Measurements from ENCODE around the gene KAZN.

Gene KAZN

DNA sequence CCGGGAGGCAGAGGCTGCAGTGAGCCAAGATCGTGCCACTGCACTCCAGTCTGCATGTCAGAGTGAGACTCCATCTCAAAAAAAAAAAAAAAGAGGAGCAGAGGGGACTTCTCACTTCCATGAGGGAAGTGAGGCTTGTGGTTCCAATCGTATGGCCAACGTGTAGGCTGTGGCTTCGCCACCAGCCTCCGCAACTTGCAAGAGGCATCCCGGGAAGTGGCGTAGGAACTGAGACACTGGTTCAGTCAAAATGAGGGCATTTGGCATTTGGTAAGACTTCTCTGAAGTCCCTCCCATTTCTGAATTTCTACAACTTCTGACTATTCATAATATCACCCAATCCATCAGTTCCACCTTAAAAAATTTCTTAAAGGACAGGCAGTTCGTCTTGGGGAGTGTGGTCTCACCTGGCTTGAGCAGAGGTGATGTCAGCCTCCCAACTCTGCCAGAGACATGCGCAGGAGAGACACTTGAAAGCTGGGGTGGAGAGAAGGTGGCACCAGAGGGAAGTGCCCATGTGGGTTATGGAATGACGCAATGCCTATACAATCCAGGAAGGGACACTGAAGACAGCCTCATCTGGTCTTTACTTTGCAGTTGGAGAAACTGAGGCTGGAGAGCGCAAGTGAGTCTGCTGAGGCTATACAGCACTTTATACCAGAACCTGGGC, 17.2 kb downstream of the KAZN start:
- DNase-seq, result no peak

DNA sequence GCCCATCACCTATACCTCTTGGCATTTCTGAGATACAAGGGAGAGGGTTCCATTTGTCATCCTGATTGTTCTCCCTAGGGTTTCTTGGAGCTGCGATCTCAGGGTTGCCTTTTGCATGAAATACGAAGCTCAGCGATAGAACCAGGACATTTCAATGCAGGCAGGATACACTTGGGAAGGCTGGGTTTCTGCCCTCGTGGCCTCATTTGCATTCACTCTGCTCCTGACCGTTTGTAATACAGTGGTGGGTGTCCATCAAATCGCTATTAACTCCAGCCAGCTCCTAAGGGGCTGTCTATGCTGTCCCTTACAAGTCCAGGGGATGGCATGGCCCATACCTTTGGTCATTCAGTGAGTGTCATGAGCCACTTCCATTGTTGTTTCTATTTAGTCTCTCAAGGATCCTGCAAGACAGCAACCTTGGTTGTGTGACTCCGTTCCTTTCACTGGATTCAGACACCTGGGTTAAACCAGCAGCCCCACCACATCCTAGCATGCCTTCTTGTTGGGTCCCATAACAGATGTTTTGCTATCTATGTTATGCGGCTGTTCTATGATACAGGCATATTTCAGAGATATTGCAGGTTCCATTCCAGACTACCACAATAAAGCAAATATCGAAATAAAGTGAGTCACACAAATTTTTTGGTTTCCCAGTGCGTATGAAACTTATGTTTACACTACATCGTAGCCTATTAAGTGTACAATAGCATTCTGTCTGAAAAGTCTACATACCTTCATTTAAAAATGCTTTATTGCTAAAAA, 18.3 kb downstream of the KAZN start:
- no peak for DNase-seq

DNA sequence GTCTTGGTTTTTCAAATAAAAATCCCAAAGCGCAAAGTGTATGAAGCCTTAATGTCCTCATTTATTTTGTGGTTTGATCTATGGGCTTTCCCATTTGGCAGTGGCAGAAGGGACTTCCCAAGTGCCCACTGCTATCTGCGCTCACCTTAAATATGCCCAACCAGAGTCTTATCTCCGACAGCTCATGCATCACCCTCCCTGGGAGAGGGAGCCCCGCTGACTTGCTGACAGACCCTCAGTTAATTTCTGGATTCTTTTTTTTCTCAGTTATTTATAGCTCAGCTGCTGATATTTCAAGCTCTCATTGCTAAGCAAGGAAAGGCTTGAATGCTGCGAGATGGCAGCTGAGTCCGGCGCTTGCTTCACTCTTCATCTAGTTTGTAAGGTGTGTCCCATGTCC, 19.3 kb downstream of the KAZN start:
- no peak for DNase-seq

DNA sequence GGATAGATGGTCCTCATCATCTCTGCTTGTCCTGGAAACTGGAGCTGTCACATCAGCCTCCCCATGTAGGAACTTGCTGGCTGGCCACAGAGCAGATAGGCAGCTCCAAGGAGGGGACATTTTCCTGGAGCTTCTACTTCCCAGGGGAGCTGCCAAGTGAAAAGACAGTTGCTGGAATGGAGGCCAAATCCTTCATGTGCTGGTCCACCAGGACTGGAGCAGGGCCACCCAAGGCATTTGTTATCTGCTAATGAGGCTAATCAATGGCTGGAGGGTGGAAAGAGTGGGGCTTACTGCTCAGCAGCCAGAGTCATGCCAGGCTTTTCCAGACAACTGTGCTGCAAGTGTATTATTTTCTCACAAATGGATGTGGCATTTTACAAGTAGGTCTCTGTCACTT, 22.5 kb downstream of the KAZN start:
- no peak for DNase-seq

DNA sequence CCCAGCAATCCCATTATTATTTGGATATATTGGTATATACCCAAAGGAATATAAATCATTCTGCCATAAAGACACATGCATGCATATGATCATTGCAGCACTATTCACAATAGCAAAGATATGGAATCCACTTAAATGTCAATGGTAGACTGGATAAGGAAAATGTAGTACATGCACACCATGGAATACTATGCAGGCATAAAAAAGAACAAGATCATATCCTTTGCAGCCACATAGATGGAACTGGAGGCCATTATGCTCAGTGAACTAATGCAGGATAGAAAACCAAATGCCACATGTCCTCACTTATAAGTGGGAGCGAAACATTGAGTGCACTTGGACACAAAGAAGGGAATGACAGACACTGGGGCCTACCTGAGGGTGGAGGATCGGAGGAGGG, 24.6 kb downstream of the KAZN start:
- DNase-seq, result no peak

DNA sequence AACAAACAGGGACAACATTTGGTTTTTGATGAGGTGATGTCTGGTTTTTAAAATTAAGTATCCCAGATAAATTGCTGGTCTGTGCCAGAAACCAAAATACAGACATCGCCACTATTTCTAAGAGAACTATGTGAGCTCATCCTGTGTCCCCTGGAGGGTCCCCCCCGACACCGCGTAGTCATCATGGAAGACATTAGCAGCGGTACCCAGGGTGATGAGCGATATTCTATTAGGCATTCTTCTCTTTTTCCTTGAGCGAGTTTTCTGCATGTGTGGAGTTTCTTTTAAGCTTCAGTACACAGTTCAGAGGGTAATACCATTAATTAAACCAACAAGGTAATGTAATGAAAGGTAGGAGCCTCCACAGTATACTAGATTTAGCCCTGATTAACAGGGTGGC, 26.5 kb downstream of the KAZN start:
- no peak for DNase-seq

DNA sequence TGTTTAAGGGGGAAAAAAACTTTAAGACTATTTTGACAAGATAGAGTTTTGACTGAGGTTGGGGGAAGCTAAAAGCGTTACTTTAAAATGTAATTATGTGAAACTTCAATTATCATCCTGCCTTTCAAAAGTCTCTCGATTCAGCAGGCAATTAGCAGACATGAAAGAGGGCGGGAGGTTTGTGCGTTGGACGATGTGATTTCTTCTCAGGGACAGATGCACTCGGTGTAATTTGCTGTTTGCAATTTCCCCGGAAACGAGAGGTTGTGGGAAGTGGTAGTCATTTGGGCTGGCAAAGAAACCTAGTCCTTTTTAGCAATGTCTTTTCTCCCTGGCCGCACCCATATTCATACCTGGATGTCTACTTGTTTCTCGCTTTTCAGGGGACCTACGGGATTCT, 27.1 kb downstream of the KAZN start:
- no peak for DNase-seq

DNA sequence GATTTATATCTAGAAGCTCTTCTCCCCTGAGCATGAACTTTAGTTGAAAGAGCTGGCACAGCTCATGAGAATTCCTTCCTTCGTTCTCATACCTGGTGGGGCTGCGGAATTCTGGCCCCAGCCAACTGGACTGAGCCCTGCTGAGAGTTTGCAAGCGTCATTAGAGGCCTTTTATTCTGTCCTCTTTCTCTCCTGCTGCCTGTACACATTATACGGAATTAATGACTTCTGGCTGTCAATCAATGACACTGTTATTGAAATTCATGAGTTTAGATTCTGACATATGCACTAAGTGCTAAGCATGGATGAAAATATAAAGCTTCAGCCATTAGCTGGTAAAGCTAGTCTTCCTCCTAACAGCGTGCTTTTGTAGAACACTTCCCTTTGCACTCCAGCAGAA, 27.5 kb downstream of the KAZN start:
- no peak for DNase-seq

DNA sequence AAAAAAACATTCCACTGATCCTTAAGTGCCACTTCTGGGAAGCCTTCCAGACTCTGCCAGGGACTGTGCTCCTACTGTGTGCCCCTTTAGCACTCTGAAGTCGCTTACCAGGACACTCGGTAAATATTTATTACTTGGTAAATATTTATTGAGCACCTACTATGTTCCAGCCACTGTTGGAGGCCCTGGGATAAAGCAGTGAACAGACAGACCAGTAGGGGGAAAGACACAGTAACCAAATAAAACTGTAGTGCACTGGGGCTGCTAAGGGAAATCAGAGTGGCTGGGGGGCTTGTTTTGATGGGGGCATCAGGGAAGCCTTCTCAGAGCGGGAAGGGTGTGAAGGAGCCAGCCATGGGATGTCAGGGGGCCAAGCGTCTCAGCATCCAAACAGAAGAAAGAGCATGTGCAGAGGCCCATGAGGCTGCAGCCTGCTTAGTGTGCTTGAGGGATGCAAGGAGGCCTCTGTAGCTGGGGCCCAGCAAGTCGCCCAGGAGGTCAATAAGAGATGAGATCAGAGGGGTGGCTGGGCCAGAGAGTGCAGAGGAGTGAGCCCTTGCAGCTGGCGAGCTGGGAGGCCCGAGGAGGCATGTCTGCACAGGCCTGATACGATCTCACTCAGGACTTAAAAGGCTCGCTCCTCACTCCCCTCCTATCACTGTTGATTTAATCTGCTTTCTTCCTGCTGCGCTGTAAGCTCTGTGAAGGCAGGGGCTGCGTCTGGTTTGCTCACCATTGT, 28.6 kb downstream of the KAZN start:
- DNase-seq, result no peak

DNA sequence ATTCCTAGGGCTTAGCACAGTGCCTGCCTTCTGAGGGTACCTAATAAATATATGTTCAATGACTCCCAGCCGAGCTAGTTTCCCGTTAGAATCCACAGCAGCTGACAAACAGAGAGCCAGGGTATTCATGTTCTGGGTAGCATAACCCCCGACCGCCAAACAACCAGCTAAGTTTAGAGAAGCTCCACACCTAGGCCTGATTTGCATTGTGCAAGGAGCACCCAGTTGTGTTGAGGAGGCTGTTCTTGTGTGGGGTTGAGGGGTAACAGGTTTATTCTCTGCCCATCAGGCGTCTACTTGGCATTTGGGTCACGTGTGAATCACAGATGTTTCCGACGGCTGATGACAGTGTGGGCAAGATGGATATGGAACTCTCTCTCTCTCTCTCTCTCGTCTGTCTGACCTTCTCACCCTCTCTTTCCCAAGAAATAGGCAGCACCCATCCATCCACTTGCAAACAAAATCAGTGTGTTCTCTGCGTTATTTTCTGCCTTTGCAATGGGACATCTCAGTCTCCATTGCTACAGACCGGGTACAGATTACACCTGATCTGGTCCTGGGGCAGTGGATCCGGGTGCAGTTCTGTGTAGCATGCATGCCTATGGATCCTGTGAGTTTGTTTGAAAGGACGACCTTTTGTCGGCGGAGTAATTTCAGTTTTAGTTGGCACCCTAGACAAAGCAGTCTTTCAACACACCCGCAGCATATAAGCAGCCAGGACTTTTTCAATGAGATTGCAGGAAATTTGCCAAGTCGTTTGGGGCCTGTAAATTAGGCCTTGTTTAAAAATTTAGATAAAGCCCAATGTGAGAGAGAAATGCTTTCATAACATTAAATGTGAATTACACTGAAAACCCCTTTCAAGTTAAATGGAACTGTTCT, 29.4 kb downstream of the KAZN start:
- DNase-seq, result no peak

DNA sequence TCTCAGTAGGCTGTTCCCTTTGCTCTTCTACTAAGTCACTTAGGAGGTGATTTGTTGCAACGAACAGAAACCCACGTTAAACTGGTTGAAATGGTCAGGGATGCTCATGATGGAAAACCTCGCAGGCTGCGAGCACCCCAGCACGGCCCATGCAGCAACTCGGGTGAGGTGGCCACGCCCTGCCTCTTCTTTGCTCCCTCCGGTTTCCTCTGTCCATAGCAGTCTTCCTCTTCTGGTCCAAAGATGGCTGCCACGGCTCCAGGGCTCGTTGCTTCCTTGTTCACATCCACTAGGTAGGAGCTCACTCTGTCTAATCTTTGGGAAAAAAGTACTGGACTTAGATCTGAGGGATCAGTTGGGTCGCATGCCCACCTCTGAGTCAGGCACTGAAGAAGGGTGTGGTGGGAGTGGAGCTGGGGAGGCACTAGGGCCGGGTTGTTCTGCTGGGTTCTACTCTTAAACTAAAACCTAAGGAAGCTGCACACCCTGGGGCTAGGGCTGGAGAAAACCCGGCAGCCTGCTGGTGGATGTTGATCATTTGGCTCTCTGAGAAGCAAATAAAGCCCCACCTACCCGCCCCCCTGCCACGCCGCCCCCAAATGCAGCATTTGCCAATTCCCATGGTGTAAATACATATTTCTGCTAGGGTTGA, 31.0 kb downstream of the KAZN start:
- DNase-seq, result no peak

DNA sequence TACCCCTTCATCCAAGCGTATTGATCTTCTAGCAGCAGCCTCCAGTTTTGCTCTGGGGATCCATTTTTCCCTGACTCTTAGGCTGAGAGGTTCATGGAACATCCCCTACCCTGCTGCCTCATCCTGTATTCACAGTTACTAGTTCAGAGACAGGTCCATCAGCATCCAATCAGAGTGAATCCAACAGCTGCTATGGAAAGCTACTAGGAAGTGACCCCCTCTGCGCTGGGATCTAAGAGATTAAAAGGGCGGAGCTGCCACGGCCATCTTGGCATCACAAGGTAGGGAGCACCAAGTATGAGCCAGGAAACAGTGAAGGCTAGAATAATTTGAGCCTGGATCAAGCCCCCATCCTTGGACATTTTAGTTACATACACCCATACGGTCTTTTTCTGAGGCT, 32.5 kb downstream of the KAZN start:
- no peak for DNase-seq

DNA sequence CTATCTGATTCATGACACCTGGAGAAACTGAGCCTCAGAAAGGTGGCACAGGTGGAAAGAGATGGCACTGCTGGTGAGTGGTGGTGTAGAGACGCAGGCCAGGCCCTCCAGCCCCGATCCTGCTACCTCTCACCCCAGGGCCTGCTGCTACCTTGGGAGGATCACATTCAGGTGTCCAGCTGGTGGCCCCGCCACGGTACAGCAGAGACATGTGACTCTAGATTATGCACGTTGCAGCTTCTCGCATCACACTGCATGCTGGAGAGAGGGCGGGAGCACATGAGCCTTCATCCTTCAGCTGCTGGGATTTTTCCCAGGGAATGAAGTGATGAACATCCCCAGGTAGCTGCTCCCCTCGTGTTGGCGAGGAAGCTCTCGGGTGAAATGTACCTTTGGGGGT, 32.9 kb downstream of the KAZN start:
- no peak for DNase-seq

DNA sequence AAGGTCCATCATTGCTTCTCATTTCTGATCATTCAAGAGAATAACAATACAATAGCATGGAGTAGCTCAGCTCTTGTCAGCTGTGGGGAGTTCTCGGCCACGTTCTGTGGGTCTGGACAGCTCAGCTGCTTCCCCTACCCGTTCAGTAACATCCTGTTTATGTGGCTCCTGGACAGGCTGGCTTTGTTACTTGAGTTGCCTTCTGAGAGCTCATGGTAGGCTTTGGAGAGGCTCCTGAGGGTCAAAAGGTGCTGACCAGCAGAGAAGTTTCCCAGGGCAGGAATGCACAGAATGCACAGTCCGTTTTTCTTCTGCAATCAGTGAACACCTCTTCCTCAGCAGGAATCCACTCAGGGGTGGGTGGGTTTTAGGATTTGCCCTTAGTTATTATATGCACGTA, 36.0 kb downstream of the KAZN start:
- DNase-seq, result no peak

DNA sequence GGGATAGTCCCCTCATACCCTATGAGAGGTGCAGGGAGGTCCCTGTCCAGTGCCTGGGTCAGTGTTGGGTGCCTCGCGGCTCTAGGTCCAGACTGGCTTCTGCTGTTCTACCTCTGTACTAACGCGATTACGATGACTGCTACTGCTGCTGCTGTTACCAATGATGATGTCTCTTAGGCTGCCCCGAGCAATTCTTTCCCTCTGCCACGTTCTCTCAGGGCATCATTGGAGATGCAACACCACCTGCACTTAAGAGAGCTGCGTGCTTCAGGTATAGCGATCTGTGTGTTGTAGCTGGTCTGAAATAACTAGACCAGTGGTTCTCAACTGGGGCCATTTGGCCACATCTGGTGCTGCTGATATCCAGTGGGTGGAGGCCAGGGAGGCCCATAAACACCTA, 36.9 kb downstream of the KAZN start:
- no peak for DNase-seq

DNA sequence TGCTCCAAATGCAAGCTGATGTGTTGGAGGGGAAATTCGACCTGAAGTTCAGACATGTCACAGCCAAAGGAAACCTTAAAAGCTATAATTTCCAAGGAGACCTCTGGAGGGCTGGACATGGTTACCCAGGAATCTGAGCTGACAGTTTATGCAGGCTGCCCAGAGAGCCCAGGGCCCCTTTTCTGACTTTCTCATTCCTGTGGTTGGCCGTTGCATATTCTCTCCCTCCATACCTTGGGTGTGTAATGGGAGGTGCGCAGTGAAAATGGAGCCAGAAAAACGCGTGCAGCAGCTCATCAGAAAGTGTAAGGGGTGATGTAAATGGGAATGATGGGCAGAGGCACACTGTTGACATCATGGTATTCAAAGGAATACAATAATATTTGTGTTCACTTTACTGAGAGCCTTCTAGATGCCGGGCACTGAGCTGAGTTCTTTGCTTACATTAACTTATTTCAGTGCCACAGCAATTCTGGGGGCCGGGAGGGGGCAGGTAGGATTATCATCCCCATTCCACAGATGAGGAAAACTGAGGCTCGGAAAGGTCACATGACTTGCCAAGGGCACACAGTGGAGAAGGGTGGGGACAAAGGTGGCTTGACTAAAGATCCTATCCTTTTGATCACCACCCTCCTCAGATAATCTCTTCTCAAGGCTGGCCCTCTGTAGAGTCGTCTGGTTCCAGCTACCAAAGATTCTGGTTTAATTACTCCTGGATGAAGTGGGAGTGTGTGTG, 38.6 kb downstream of the KAZN start:
- DNase-seq, result no peak

DNA sequence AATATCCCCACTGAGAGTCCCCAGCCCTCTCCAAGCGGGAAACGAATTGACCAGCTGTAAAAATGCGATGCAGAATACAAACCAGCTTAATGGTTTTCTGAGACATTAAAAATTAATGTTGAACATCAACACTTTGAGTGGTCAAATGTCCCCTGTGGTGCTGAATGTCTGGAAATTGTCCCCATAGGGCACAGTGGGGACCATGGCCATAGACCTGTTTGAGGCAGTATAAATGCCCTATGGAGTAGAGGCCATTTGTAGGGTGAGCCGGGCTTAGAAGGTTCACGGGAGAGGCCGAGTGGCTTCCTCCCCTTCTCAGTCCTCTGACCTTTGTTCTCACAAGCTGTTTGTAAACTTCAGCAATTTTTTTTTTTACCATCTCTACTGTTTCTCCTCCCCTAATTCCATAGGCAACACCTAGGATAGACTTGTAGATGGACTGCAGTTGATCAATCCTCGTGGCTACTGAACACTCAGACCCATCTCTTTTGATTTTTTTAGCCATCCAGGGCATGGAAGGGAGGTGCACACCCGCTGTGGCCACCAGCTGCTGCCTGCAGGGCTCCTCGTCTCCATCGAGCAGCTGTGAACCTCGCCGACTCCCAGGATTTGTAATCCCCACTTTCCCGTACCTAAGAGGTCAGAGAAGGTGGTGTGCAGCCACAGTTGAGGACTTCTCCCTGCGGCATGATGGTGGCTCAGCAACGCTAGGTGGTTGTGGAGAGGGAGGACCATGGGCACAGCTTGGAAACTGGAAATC, 41.0 kb downstream of the KAZN start:
- no peak for DNase-seq

DNA sequence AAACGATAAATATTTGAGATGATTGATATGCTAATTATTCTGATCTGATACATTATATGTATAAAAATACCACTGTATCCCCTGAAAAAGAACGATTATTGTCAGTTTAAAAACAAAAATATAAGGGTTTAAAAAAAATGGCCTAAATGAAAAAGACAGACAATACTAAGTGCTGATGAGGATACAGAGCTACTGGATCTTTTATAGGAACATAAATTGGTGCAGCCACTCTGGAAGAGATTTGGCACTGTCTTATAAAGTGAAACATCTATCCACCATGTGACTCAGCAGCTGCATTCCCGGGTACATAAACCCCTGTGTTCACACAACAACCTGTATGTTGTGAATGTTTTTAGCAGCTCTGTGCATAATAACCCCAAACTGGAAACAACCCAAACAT, 44.2 kb downstream of the KAZN start:
- DNase-seq, result no peak

DNA sequence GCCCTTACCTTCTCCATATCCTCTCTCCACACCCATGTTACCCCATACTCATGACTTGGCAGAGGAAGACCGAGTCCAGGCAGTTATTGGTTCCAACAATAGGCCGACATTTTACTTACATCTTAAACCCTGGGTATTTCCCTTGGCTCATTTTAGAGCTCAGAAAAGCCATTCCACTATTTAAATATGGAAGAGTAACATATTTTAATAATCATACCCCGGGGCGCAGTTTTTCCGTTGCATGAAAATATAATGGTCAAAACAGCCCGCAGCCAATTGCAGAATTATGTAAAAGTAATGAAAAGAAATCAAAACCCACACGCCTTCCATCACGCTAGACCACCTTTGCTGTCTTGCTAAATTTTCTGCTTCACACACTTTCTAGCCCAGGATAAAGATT, 48.5 kb downstream of the KAZN start:
- no peak for DNase-seq

DNA sequence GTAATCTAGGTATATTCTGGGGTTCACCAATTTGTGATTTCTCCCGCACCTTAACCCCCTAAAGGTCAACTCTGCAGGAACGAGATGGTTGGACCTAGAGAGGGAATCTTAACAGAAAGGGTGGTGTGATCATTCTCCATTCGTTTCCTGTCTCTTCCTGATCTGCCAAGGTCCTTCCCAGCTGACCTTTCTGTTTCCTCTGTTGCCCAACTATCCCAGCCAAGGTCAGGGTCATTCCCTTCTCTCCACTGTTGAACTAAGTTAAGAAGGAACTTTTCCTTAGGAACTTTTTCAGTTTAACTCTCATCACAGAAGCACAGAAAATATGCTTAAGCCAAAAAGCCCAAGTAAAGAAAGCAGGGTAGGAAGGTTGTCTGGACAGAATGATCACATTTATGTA, 49.3 kb downstream of the KAZN start:
- DNase-seq, result no peak

DNA sequence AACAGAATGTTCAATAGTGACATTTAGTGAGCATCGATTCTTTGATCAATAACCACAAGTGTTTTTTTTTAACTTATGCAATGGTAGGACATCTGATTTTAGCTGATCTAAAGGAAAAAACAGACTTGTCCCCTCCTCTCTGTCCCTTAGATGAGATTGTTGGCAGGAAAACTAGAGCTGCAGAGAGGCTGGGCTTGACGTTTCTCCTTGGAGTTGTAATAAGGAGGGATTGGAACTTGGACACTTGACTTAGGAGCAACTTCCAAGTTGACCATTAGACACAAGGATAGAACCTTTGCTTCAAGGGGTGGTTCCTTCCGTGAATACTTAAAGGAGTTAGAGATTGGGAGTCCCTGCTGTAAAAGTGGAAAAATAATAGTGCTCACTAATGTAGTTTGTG, 49.9 kb downstream of the KAZN start:
- no peak for DNase-seq
